ENCODE results near the gene SEPTIN8.

DNA sequence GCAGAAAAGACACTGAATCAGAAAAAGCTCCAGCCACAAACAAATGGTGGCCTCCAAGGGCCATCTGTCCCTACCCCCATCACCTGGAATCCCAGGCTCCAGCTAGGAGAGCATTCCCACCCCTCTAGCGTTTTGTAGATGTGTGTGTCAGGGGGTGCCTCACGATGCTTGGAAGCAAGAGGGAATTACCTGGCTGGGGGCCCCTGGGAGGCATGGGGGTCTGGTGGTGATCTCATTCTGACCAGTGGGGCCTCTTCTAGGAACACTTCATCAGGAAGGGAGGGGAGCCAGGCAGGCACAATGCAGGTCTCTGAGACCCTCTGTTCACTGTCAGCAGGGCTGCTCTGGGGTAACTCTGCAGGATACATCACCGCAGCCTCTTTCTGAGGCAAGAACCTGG, 47.4 kb upstream of the SEPTIN8 start:
- TF ChIP-seq CTCF (IDR thresholded peaks at IDR 0.05 in 8 of 11, conservative IDR thresholded peaks at IDR 0.05 in 3 of 11) = no peak
- TF ChIP-seq POLR2A (IDR thresholded peaks at IDR 0.05) = no peak
- TF ChIP-seq POLR2AphosphoS5 (IDR thresholded peaks at IDR 0.05) = no peak
